A549 (cell line): ENCODE results near the gene XYLT1. TPM values are rescaled to one million over a fixed set of nuclear protein-coding genes. Genes with fewer than 3 reads are reported as not detected.

Experiments used
- ATAC-seq, 2 experiments: fragments of 200-7000 bp in 1 of 2; fragments of >200 bp in 1 of 2; cut with Nextera tagmentation in 1 of 2; cut with Tn5 transposase in 1 of 2; 3 replicates each; pipeline versions ENCODE4 v1.8.0 to v1.9.1; 2018 to 2020; ENCODE audit warnings: mild to moderate bottlenecking in 1 of 2, moderate library complexity in 1 of 2
- CTCF ChIA-PET: fragments of 300-600 bp; sonication (Branson Sonifier 250); formaldehyde crosslinking; extraction: SDS; loops from one replicate; lab custom pipeline; 2021; ENCODE audit warnings: antibody characterized with exemption, inconsistent platforms; lab: Yijun Ruan, JAX
- POLR2A ChIA-PET: fragments of 350-600 bp; formaldehyde crosslinking; extraction: SDS; loops from one replicate; lab custom pipeline; 2021; ENCODE audit warnings: antibody characterized with exemption, inconsistent platforms; lab: Yijun Ruan, JAX
- DNase-seq, 2 experiments: peaks; one replicate each; pipeline versions ENCODE4 v3.0.0 to v3.0.0-alpha.2; 2011 to 2016; ENCODE audit warnings: low read depth in 1 of 2, low spot score in 1 of 2
- FAIRE-seq: peaks from 2 replicates; lab custom pipeline; 2011; peaks lifted over from hg19 to GRCh38; lab: Jason Lieb, UNC
- H3K27ac ChIP-seq, 2 experiments: fragments of >200 bp; sonication (Bioruptor Twin); formaldehyde crosslinking; 3 replicates each; pipeline ENCODE4 v1.5.1; 2016 to 2017
- H3K4me1 ChIP-seq: fragments of >200 bp; sonication (Bioruptor Twin); formaldehyde crosslinking; 3 replicates; pipeline ENCODE4 v1.6.1; 2016
- H3K4me2 ChIP-seq: fragments of >200 bp; sonication (Bioruptor Twin); formaldehyde crosslinking; 3 replicates; pipeline ENCODE4 v1.6.1; 2016
- H3K4me3 ChIP-seq: fragments of >200 bp; sonication (Bioruptor Twin); formaldehyde crosslinking; 3 replicates; pipeline ENCODE4 v1.5.1; 2016
- H3K9me3 ChIP-seq: fragments of >200 bp; sonication (Bioruptor Twin); formaldehyde crosslinking; 3 replicates; pipeline ENCODE4 v1.6.1; 2016
- BHLHE40 ChIP-seq: IDR thresholded peaks from 2 replicates; pipeline ENCODE4 v1.6.1; 2012; ENCODE audit warnings: low read depth, low read length, inconsistent platforms
- EHMT2 ChIP-seq: fragments of 200-600 bp; sonication (generic); IDR thresholded peaks from 2 replicates; pipeline ENCODE4 v1.6.1; 2016; ENCODE audit warnings: antibody characterized with exemption, low read depth, mild to moderate bottlenecking, moderate library complexity
- ESRRA ChIP-seq: fragments of 150-350 bp; IDR thresholded peaks from 2 replicates; pipeline ENCODE4 v1.6.1; 2014; ENCODE audit warnings: mild to moderate bottlenecking, low read length, borderline replicate concordance
- FOSB ChIP-seq: fragments of 250-450 bp; sonication (Bioruptor Pico); IDR thresholded peaks from 2 replicates; pipeline ENCODE4 v1.5.0; 2020; ENCODE audit warnings: mild to moderate bottlenecking, moderate library complexity
- FOSL2 ChIP-seq, 2 experiments: fragments of 450-650 bp in 1 of 2; fragments of >200 bp in 1 of 2; sonication (Bioruptor Twin) in 1 of 2; formaldehyde crosslinking; IDR thresholded peaks; 2 replicates each; pipeline versions ENCODE4 v1.5.0 to v1.6.1; 2016 to 2020; ENCODE audit warnings: mild to moderate bottlenecking in 1 of 2, moderate library complexity in 1 of 2
- HDAC2 ChIP-seq: fragments of 200-600 bp; sonication (generic); IDR thresholded peaks from 2 replicates; pipeline ENCODE4 v1.6.1; 2016
- HEYL ChIP-seq: fragments of 250-450 bp; sonication (Bioruptor Pico); IDR thresholded peaks from 2 replicates; pipeline ENCODE4 v1.8.0; 2021; ENCODE audit warnings: mild to moderate bottlenecking, moderate library complexity
- HOXA7 ChIP-seq: fragments of 250-450 bp; sonication (Bioruptor Pico); IDR thresholded peaks from 2 replicates; pipeline ENCODE4 v1.5.0; 2020; ENCODE audit warnings: mild to moderate bottlenecking, moderate library complexity
- HOXB5 ChIP-seq: fragments of 250-450 bp; sonication (Bioruptor Pico); IDR thresholded peaks from 2 replicates; pipeline ENCODE4 v1.5.0; 2020; ENCODE audit warnings: mild to moderate bottlenecking, moderate library complexity
- JUNB ChIP-seq: fragments of >200 bp; sonication (Bioruptor Twin); formaldehyde crosslinking; IDR thresholded peaks from 2 replicates; pipeline ENCODE4 v1.6.1; 2016
- KDM5A ChIP-seq: fragments of 200-600 bp; sonication (generic); IDR thresholded peaks from 2 replicates; pipeline ENCODE4 v1.6.1; 2016; ENCODE audit warnings: antibody characterized with exemption, mild to moderate bottlenecking
- MAZ ChIP-seq: fragments of 150-350 bp; IDR thresholded peaks from 2 replicates; pipeline ENCODE4 v1.6.1; 2014; ENCODE audit warnings: antibody characterized with exemption, low read depth, low read length, borderline replicate concordance
- MYC ChIP-seq: IDR thresholded peaks from 2 replicates; pipeline ENCODE4 v1.6.1; 2012; ENCODE audit warnings: mild to moderate bottlenecking, inconsistent platforms, low read length, improper control_type of control experiment, borderline replicate concordance
- NPAS2 ChIP-seq: fragments of 250-450 bp; sonication (Bioruptor Pico); IDR thresholded peaks from 2 replicates; pipeline ENCODE4 v1.8.0; 2022; ENCODE audit warnings: mild to moderate bottlenecking, moderate library complexity, borderline replicate concordance
- NR3C1 ChIP-seq: fragments of >200 bp; sonication (Bioruptor Twin); formaldehyde crosslinking; IDR thresholded peaks from 3 replicates; pipeline ENCODE4 v1.6.1; 2017
- POLR2A ChIP-seq: IDR thresholded peaks from 2 replicates; pipeline ENCODE4 v1.6.1; 2012; ENCODE audit warnings: mild to moderate bottlenecking, low read length
- RCOR1 ChIP-seq: fragments of 150-350 bp; IDR thresholded peaks from 2 replicates; pipeline ENCODE4 v1.6.1; 2014; ENCODE audit warnings: antibody characterized with exemption, low read length, low read depth
- RNF2 ChIP-seq: fragments of 200-600 bp; sonication (generic); IDR thresholded peaks from 2 replicates; pipeline ENCODE4 v1.6.1; 2016; ENCODE audit warnings: low read depth, mild to moderate bottlenecking, antibody characterized with exemption, moderate library complexity, borderline replicate concordance
- SREBF2 ChIP-seq: fragments of 450-650 bp; IDR thresholded peaks from 2 replicates; pipeline ENCODE4 v1.6.1; 2014; ENCODE audit warnings: mild to moderate bottlenecking, moderate library complexity
- ZC3H11A ChIP-seq: fragments of 450-650 bp; IDR thresholded peaks from 2 replicates; pipeline ENCODE4 v1.6.1; 2014; ENCODE audit warnings: antibody characterized with exemption, mild to moderate bottlenecking
- ZNF302 ChIP-seq: fragments of 250-450 bp; sonication (Bioruptor Pico); IDR thresholded peaks from 2 replicates; pipeline ENCODE4 v1.9.0; 2021; ENCODE audit warnings: inconsistent platforms, mild to moderate bottlenecking, moderate library complexity
- ZSCAN20 ChIP-seq: fragments of 250-450 bp; sonication (Bioruptor Pico); IDR thresholded peaks from 2 replicates; pipeline ENCODE4 v1.8.0; 2022; ENCODE audit warnings: mild to moderate bottlenecking, moderate library complexity
- WGBS: methylation state at CpG from one replicate; pipeline ENCODE4 v1.1.6; 2017; ENCODE audit errors: missing lambda C conversion rate; 5-methylcytosine and 5-hydroxymethylcytosine counted together
- polyA plus RNA-seq, 4 experiments: library from polyadenylated mRNA; depleted of rRNA in 3 of 4; stranded (reverse); fragments of >200 nt; fragmentation: RNase III in 1 of 4; extraction: RNeasy Plus Mini Kit Qiagen cat#74134 plus additional on column Dnase treatment in 1 of 4; gene quantifications; 2 replicates in 3 of 4; 3 replicates in 1 of 4; pipeline ENCODE4 v1.2.3, GENCODE V29; 2011 to 2017
- TF ChIP-seq, protein P1 (sequence below): fragments of 450-650 bp; IDR thresholded peaks from 2 replicates; pipeline ENCODE4 v1.6.1; 2014; ENCODE audit warnings: antibody characterized with exemption
- TF ChIP-seq, protein P2 (sequence below): fragments of 200-600 bp; sonication (generic); IDR thresholded peaks from 2 replicates; pipeline ENCODE4 v1.6.1; 2016; ENCODE audit warnings: antibody characterized with exemption, mild to moderate bottlenecking, moderate library complexity

XYLT1 gene
- polyA plus RNA-seq, 2 of the 4 experiments (the other 2 are of a cell fraction), result 0.78 to 0.88 TPM

DNA sequence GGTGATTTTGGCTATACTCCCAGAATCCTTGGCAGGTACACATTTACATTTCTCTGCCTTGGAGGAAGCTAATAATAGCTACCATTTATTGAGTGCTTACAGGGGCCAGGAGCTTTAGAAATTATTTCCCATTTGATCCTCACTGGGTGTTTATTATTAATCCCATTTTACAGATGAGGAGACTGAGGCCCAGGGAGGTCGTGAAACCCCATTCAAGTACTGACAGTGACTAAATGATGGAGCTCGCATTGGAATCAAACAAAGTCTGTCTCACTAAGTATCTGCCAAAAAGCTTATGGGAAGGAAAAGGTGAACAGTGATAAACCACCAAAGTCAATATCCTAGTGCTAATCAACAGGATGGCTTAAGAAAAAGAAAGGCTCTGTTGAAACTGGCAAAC is 33.3 kb upstream of the XYLT1 start:
- 11% methylated on average over 2 of the region's 2 CpGs for WGBS
- H3K4me3 ChIP-seq, result no peak overlapping the region
- no peak for TF ChIP-seq MAZ
- TF ChIP-seq RNF2, result no peak
- TF ChIP-seq RCOR1, result no peak
- H3K4me2 ChIP-seq, result no peak overlapping the region
- DNase-seq (no peak), ATAC-seq (no peak), FAIRE-seq (no peak)
- H3K9me3 ChIP-seq, result no peaks in the 10 kb centered on the region
- H3K4me1 ChIP-seq, result no peaks in the 10 kb centered on the region
- no peak overlapping the region for H3K27ac ChIP-seq
- CTCF ChIA-PET, result no interaction called here
- POLR2A ChIA-PET, result no interaction called here

DNA sequence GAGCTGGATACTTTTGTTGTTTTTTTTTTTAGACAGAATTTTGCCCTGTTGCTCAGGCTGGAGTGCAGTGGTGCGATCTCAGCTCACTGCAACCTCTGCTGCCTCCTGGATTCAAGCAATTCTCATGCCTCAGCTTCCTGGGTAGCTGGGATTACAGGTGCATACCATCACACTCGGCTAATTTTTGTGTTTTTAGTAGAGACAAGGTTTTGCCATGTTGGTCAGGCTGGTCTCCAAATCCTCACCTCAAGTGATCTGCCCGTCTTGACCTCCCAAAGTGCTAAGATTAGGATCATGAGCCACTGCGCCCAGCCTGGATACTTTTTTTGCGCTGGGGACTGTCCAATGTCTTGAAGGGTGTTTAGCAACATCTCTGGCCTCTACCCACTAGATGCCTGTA is 32.6 kb upstream of the XYLT1 start:
- ATAC-seq (no peak), FAIRE-seq (no peak)
- TF ChIP-seq, protein P1, sequence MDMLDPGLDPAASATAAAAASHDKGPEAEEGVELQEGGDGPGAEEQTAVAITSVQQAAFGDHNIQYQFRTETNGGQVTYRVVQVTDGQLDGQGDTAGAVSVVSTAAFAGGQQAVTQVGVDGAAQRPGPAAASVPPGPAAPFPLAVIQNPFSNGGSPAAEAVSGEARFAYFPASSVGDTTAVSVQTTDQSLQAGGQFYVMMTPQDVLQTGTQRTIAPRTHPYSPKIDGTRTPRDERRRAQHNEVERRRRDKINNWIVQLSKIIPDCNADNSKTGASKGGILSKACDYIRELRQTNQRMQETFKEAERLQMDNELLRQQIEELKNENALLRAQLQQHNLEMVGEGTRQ, result no peak
- TF ChIP-seq, protein P2, sequence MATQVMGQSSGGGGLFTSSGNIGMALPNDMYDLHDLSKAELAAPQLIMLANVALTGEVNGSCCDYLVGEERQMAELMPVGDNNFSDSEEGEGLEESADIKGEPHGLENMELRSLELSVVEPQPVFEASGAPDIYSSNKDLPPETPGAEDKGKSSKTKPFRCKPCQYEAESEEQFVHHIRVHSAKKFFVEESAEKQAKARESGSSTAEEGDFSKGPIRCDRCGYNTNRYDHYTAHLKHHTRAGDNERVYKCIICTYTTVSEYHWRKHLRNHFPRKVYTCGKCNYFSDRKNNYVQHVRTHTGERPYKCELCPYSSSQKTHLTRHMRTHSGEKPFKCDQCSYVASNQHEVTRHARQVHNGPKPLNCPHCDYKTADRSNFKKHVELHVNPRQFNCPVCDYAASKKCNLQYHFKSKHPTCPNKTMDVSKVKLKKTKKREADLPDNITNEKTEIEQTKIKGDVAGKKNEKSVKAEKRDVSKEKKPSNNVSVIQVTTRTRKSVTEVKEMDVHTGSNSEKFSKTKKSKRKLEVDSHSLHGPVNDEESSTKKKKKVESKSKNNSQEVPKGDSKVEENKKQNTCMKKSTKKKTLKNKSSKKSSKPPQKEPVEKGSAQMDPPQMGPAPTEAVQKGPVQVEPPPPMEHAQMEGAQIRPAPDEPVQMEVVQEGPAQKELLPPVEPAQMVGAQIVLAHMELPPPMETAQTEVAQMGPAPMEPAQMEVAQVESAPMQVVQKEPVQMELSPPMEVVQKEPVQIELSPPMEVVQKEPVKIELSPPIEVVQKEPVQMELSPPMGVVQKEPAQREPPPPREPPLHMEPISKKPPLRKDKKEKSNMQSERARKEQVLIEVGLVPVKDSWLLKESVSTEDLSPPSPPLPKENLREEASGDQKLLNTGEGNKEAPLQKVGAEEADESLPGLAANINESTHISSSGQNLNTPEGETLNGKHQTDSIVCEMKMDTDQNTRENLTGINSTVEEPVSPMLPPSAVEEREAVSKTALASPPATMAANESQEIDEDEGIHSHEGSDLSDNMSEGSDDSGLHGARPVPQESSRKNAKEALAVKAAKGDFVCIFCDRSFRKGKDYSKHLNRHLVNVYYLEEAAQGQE, result no peak
- TF ChIP-seq HEYL (CRISPR knock-in tag), result no peak
- no peak for TF ChIP-seq ZNF302 (CRISPR knock-in tag)
- no peak for TF ChIP-seq FOSB (CRISPR knock-in tag)
- TF ChIP-seq HOXB5, result no peak
- TF ChIP-seq NR3C1, result no peak
- no peak for TF ChIP-seq MYC
- TF ChIP-seq NPAS2 (CRISPR knock-in tag), result no peak
- TF ChIP-seq ESRRA, result no peak
- TF ChIP-seq FOSL2 (IDR thresholded peaks at IDR 0.05), result no peak
- TF ChIP-seq FOSL2 (CRISPR knock-in tag; IDR thresholded peaks at IDR 0.05), result no peak
- TF ChIP-seq RNF2, result no peak
- no peak for TF ChIP-seq BHLHE40
- TF ChIP-seq SREBF2, result no peak
- TF ChIP-seq, all 56 proteins: peak for 0
- Histone ChIP-seq H3K4me3 (no peak overlapping the region), H3K4me1 (no peaks in the 10 kb centered on the region), H3K4me2 (no peak overlapping the region), H3K9me3 (no peaks in the 10 kb centered on the region), H3K27ac (no peak overlapping the region)
- CTCF ChIA-PET, result interaction anchor here (0.7 kb wide), 1 partner anchor 380 kb away, joined by 3 read pairs; no protein-coding TSS in a partner anchor
- POLR2A ChIA-PET, result no interaction called here
- no peak for DNase-seq
- WGBS, result 20% methylated on average over 5 of the region's 5 CpGs

DNA sequence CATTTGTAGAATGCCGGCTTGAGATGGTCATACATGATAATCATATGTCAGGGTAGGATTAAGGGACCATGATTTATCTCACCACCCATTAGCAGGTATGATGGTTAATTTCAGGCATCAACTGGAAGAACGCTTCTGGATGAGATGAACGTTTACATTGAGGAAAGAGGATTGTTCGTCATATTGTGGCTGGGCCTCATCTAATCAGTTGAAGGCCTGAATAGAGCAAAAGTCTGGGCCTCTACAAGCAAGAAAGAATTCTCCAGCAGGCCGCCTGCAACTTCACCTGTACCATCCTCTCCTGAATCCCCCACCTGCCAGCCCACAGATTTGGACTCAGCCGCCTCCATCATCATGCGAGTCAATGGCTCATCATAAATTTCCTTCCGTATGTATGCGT is 30.6 kb upstream of the XYLT1 start:
- FAIRE-seq (no peak), DNase-seq (no peak), ATAC-seq (no peak)
- 34% methylated on average over 9 of the region's 9 CpGs for WGBS
- Histone ChIP-seq H3K27ac (no peak overlapping the region), H3K4me1 (no peaks in the 10 kb centered on the region), H3K4me3 (no peak overlapping the region), H3K4me2 (no peak overlapping the region), H3K9me3 (no peaks in the 10 kb centered on the region)
- ChIA-PET CTCF (no interaction called here), POLR2A (no interaction called here)
- TF ChIP-seq HDAC2 (no peak), KDM5A (no peak), JUNB (no peak), ZC3H11A (no peak), ZSCAN20 (CRISPR knock-in tag) (no peak), POLR2A (no peak), HOXA7 (CRISPR knock-in tag) (no peak), EHMT2 (no peak)
- TF ChIP-seq, protein P2, result no peak
